GM12878 (cell line): ENCODE measurements around the gene AHNAK. TPM values are rescaled to one million over a fixed set of nuclear protein-coding genes. Genes with fewer than 3 reads are reported as not detected.

Source experiments
- ATAC-seq: fragments of 200-7000 bp; cut with Tn5 transposase; 3 replicates; pipeline ENCODE4 v1.9.1; 2020; ENCODE audit warnings: mild to moderate bottlenecking, moderate library complexity
- BruUV-seq: library from RNA; stranded (reverse); fragments of 400-500 nt; replicated peaks from 2 replicates; lab custom pipeline; 2021; lab: Mats Ljungman, UMichigan
- CTCF ChIA-PET: fragments of 300-600 bp; sonication (Branson Sonifier 250); formaldehyde crosslinking; extraction: SDS; loops from one replicate; lab custom pipeline; 2021; ENCODE audit warnings: inconsistent platforms; lab: Yijun Ruan, JAX
- POLR2A ChIA-PET: fragments of 350-600 bp; formaldehyde crosslinking; extraction: SDS; loops from one replicate; lab custom pipeline; 2021; ENCODE audit warnings: inconsistent platforms; lab: Charles Lee
- RAD21 ChIA-PET: fragments of 300-600 bp; sonication (Branson Sonifier 250); formaldehyde crosslinking; loops from one replicate; lab custom pipeline; 2023; ENCODE audit warnings: antibody characterized with exemption; ENCODE audit not compliant: unreplicated experiment; lab: Charles Lee
- SMC1A ChIA-PET: fragments of 300-600 bp; sonication (Branson Sonifier 250); formaldehyde crosslinking; loops from one replicate; lab custom pipeline; 2023; ENCODE audit not compliant: unreplicated experiment, uncharacterized antibody; lab: Charles Lee
- DNase-seq: peaks from one replicate; pipeline ENCODE4 v3.0.0-alpha.2; 2011; ENCODE audit warnings: low read depth, low spot score
- FAIRE-seq: peaks from 3 replicates; lab custom pipeline; 2011; peaks lifted over from hg19 to GRCh38; lab: Jason Lieb, UNC
- H2AFZ ChIP-seq: 2 replicates; pipeline ENCODE4 v1.6.0; 2011; ENCODE audit warnings: low read depth, low read length, control low read depth; ENCODE audit not compliant: control insufficient read depth
- H3K27ac ChIP-seq: 2 replicates; pipeline ENCODE4 v1.5.1; 2011; ENCODE audit warnings: control low read depth; ENCODE audit not compliant: control insufficient read depth, insufficient read depth
- H3K27me3 ChIP-seq, 2 experiments: replicated peaks in 1 of 2; 2 replicates each; pipeline versions ENCODE4 v1.6.0 to v1.6.1; 2011; ENCODE audit warnings: low read length in 1 of 2; ENCODE audit not compliant: control insufficient read depth in 2 of 2, insufficient read depth in 2 of 2
- H3K36me3 ChIP-seq, 2 experiments: 2 replicates each; pipeline ENCODE4 v1.5.1; 2011; ENCODE audit warnings: low read length in 1 of 2; ENCODE audit not compliant: control insufficient read depth in 2 of 2, insufficient read depth in 2 of 2
- H3K4me1 ChIP-seq: 2 replicates; pipeline ENCODE4 v1.6.1; 2011; ENCODE audit warnings: mild to moderate bottlenecking, low read length, moderate library complexity, mixed read lengths; ENCODE audit not compliant: control insufficient read depth, insufficient read depth
- H3K4me2 ChIP-seq: 2 replicates; pipeline ENCODE4 v1.6.0; 2011; ENCODE audit warnings: control low read depth; ENCODE audit not compliant: control insufficient read depth, insufficient read depth
- H3K4me3 ChIP-seq: fragments of 200-600 bp; sonication (generic); 2 replicates; pipeline ENCODE4 v1.5.1; 2016
- H3K79me2 ChIP-seq: 2 replicates; pipeline ENCODE4 v1.6.0; 2011; ENCODE audit warnings: low read length; ENCODE audit not compliant: control insufficient read depth, insufficient read depth
- H3K9ac ChIP-seq: 2 replicates; pipeline ENCODE4 v1.8.0; 2011; ENCODE audit warnings: low read length, control low read depth, mixed read lengths; ENCODE audit not compliant: control insufficient read depth, insufficient read depth
- H3K9me3 ChIP-seq: replicated peaks from 3 replicates; pipeline ENCODE4 v1.5.1; 2011; ENCODE audit warnings: mild to moderate bottlenecking, low read length; ENCODE audit not compliant: control insufficient read depth, insufficient read depth
- H4K20me1 ChIP-seq: 2 replicates; pipeline ENCODE4 v1.6.0; 2011; ENCODE audit not compliant: control insufficient read depth, insufficient read depth
- BCL3 ChIP-seq: IDR thresholded peaks from 2 replicates; pipeline ENCODE4 v1.6.1; 2011; ENCODE audit warnings: borderline replicate concordance, low read depth, mild to moderate bottlenecking, moderate library complexity, low read length; ENCODE audit not compliant: insufficient read depth, poor library complexity, severe bottlenecking
- ETV6 ChIP-seq, 2 experiments: fragments of 450-650 bp in 1 of 2; IDR thresholded peaks in 1 of 2; conservative IDR thresholded peaks in 1 of 2; 2 replicates each; pipeline ENCODE4 v1.6.1; 2014; ENCODE audit warnings: antibody characterized with exemption in 1 of 2, borderline replicate concordance in 1 of 2, low read depth in 1 of 2, mild to moderate bottlenecking in 1 of 2, moderate library complexity in 1 of 2
- HDAC6 ChIP-seq: fragments of 200-600 bp; sonication (generic); IDR thresholded peaks from one replicate; pipeline ENCODE4 v1.8.0; 2017; ENCODE audit warnings: antibody characterized with exemption; ENCODE audit not compliant: unreplicated experiment
- IRF4 ChIP-seq: IDR thresholded peaks from 2 replicates; pipeline ENCODE4 v1.6.1; 2011; ENCODE audit warnings: low read depth, low read length
- MTA2 ChIP-seq: fragments of 450-650 bp; IDR thresholded peaks from 2 replicates; pipeline ENCODE4 v1.6.1; 2016; ENCODE audit warnings: low read depth, mild to moderate bottlenecking, moderate library complexity
- NFYA ChIP-seq: IDR thresholded peaks from 2 replicates; pipeline ENCODE4 v1.6.1; 2011; ENCODE audit warnings: low read depth, mild to moderate bottlenecking, low read length, improper control_type of control experiment, borderline replicate concordance
- NR2C2 ChIP-seq: IDR thresholded peaks from 2 replicates; pipeline ENCODE4 v1.6.1; 2011; ENCODE audit warnings: borderline replicate concordance, low read depth; ENCODE audit not compliant: control insufficient read depth, insufficient read length
- PKNOX1 ChIP-seq: fragments of 450-650 bp; IDR thresholded peaks from 2 replicates; pipeline ENCODE4 v1.6.1; 2016; ENCODE audit warnings: mild to moderate bottlenecking
- PML ChIP-seq: IDR thresholded peaks from 2 replicates; pipeline ENCODE4 v1.6.1; 2012; ENCODE audit warnings: low read length, inconsistent platforms
- RFX5 ChIP-seq: IDR thresholded peaks from 2 replicates; pipeline ENCODE4 v1.6.1; 2011; ENCODE audit warnings: low read depth, low read length, improper control_type of control experiment
- SMARCA5 ChIP-seq: fragments of 450-650 bp; IDR thresholded peaks from 2 replicates; pipeline ENCODE4 v1.6.1; 2017; ENCODE audit warnings: mild to moderate bottlenecking
- SP1 ChIP-seq: IDR thresholded peaks from one replicate; pipeline ENCODE4 v1.6.1; 2011; ENCODE audit warnings: low read depth, low read length
- SREBF2 ChIP-seq: IDR thresholded peaks from 2 replicates; pipeline ENCODE4 v1.6.1; 2012; ENCODE audit warnings: mild to moderate bottlenecking, low read length
- TBL1XR1 ChIP-seq: IDR thresholded peaks from 2 replicates; pipeline ENCODE4 v1.6.1; 2012; ENCODE audit warnings: low read depth, low read length, improper control_type of control experiment
- YBX1 ChIP-seq: fragments of 450-650 bp; IDR thresholded peaks from 2 replicates; pipeline ENCODE4 v1.6.1; 2016; ENCODE audit warnings: antibody characterized with exemption
- ZBED1 ChIP-seq: IDR thresholded peaks from 2 replicates; pipeline ENCODE4 v1.6.1; 2016; ENCODE audit warnings: borderline replicate concordance
- ZNF207 ChIP-seq: fragments of 450-650 bp; IDR thresholded peaks from 2 replicates; pipeline ENCODE4 v1.6.1; 2014; ENCODE audit warnings: antibody characterized with exemption, mild to moderate bottlenecking, borderline replicate concordance
- ZNF384 ChIP-seq: IDR thresholded peaks from 2 replicates; pipeline ENCODE4 v1.6.1; 2012; ENCODE audit warnings: low read depth, mild to moderate bottlenecking, low read length, improper control_type of control experiment, borderline replicate concordance
- ZNF592 ChIP-seq: fragments of 450-650 bp; IDR thresholded peaks from 2 replicates; pipeline ENCODE4 v1.6.1; 2017; ENCODE audit warnings: mild to moderate bottlenecking, moderate library complexity
- WGBS: methylation state at CpG from one replicate; pipeline ENCODE4 v1.1.6; 2016; ENCODE audit warnings: low lambda C conversion rate; ENCODE audit not compliant: insufficient replicate concordance, insufficient coverage; ENCODE audit errors: missing lambda C conversion rate; 5-methylcytosine and 5-hydroxymethylcytosine counted together
- in situ Hi-C: fragments of 300-500 bp; cut with MboI; formaldehyde crosslinking; loops from 9 replicates; pipeline ENCODE4 v1.14.3; 2018; ENCODE audit warnings: mixed read lengths
- intact Hi-C: fragments of 100-400 bp; cut with micrococcal nuclease; formaldehyde crosslinking; loops from one replicate; pipeline ENCODE4 v1.14.2; 2022; ENCODE audit not compliant: unreplicated experiment
- polyA plus RNA-seq, 11 experiments: library from polyadenylated mRNA; depleted of rRNA in 4 of 11; unstranded in 6 of 11; stranded (reverse) in 5 of 11; fragments of >200 nt; fragmentation: Nextera tagmentation in 4 of 11; fragmentation: Illumina TruSeq in 1 of 11; extraction: Ambion mirVana in 4 of 11; extraction: Trizol in 1 of 11; gene quantifications; 1 replicate in 1 of 11; 2 replicates in 10 of 11; pipeline versions ENCODE4 v1.2.1 to v1.2.3, GENCODE V29; 2011 to 2016; ENCODE audit warnings: inconsistent platforms in 2 of 11, missing spikeins in 2 of 11, low read depth in 1 of 11
- total RNA-seq, 4 experiments: library from RNA; depleted of rRNA in 3 of 4; stranded (reverse); fragments of >200 nt in 3 of 4; fragmentation: Illumina TruSeq in 1 of 4; extraction: Trizol in 1 of 4; gene quantifications; 2 replicates each; pipeline versions ENCODE4 v1.2.1 to v1.2.3, GENCODE V29; 2013 to 2021

Gene AHNAK
- total and polyA plus RNA-seq, 10 of the 15 experiments (the other 5 are each of a cell fraction or from before 2014, with no cell fraction given): 0.76 to 90.3 (median 19.4) TPM

- TF ChIP-seq SREBF2: no peak
- TF ChIP-seq ZNF384: no peak
- no peak for TF ChIP-seq PML
- TF ChIP-seq MTA2: no peak
- TF ChIP-seq ZNF592: no peak
These were observed 145.2 kb downstream of the AHNAK start (continued) for GRCh38 chr11:62401356-62401755.

GRCh38 chr11:62400760-62401159, 145.8 kb downstream of the AHNAK start:
- Histone ChIP-seq H3K79me2 (no peaks in the 10 kb centered on the region), H2AFZ (no peak overlapping the region), H3K4me3 (no peak overlapping the region), H3K4me1 (no peaks in the 10 kb centered on the region), H3K4me2 (no peak overlapping the region), H3K27me3 (no peaks in the 10 kb centered on the region), H3K9ac (no peak overlapping the region), H4K20me1 (no peaks in the 10 kb centered on the region), H3K36me3 (no peaks in the 10 kb centered on the region), H3K27ac (no peak overlapping the region), H3K9me3 (no peaks in the 10 kb centered on the region)
- ChIA-PET POLR2A (no interaction called here), SMC1A (interaction anchor here (0.6 kb wide), 1 partner anchor 366 kb away, joined by 3 read pairs; no protein-coding TSS in a partner anchor), CTCF (interaction anchor here (0.6 to 2.2 kb wide), 5 partner anchors 24 to 159 kb away, joined by 3 to 6 read pairs (median 3); no protein-coding TSS in a partner anchor), RAD21 (interaction anchor here (1.0 to 1.7 kb wide), 2 partner anchors 142 to 327 kb away, joined by 3 to 5 read pairs; no protein-coding TSS in a partner anchor)
- DNase-seq: no peak
- in situ Hi-C loops: no loop called here
- ATAC-seq: no peak
- no peak for FAIRE-seq
- BruUV-seq: no TSS peak
- intact Hi-C loops: no loop called here
- 37% methylated on average over 9 of the region's 9 CpGs for WGBS
- TF ChIP-seq TBL1XR1 (no peak), HDAC6 (no peak), YBX1 (no peak), ETV6 (conservative IDR thresholded peaks at IDR 0.05 in 1 of 2, IDR thresholded peaks at IDR 0.05 in 1 of 2; ENCODE audit: borderline replicate concordance in 1 of 2, low read depth in 1 of 2) (no peak), RFX5 (no peak), NFYA (no peak), NR2C2 (no peak), IRF4 (no peak), BCL3 (no peak), ZBED1 (no peak), PKNOX1 (no peak), SMARCA5 (no peak), SP1 (no peak), ZNF207 (no peak)
